Left ventricle myocardium inferior (tissue), 1 donor: ENCODE data around the gene DNM3. TPM values are rescaled to one million over a fixed set of nuclear protein-coding genes. Genes with fewer than 3 reads are reported as not detected.

Experiments used
- DNase-seq: peaks from one replicate; pipeline ENCODE4 v3.0.0-alpha.2; 2020
- H3K27ac ChIP-seq: fragments of 200-600 bp; replicated peaks from 2 replicates; pipeline ENCODE4 v1.8.0; 2021
- H3K27me3 ChIP-seq: fragments of 200-600 bp; 2 replicates; pipeline ENCODE4 v1.8.0; 2021; ENCODE audit warnings: low read depth
- H3K36me3 ChIP-seq: fragments of 200-600 bp; 2 replicates; pipeline ENCODE4 v1.8.0; 2021
- H3K4me1 ChIP-seq: fragments of 200-600 bp; 2 replicates; pipeline ENCODE4 v1.8.0; 2021
- H3K4me3 ChIP-seq: fragments of 200-600 bp; 2 replicates; pipeline ENCODE4 v1.8.0; 2021; ENCODE audit warnings: mild to moderate bottlenecking, moderate library complexity
- H3K9me3 ChIP-seq: fragments of 200-600 bp; replicated peaks from 2 replicates; pipeline ENCODE4 v1.8.0; 2021
- CTCF ChIP-seq: fragments of 200-600 bp; IDR thresholded peaks from 2 replicates; pipeline ENCODE4 v1.8.0; 2021; ENCODE audit warnings: antibody characterized with exemption, mild to moderate bottlenecking, borderline replicate concordance
- intact Hi-C: fragments of 100-400 bp; cut with micrococcal nuclease; formaldehyde crosslinking; loops from one replicate; pipeline ENCODE4 v1.11.0; 2022
- total RNA-seq: library from RNA; stranded (reverse); fragmentation: NEBNext Ultra II Directional; extraction: Animal tissue kit (Norgen Biotek cat#: 25700); gene quantifications from one replicate; pipeline ENCODE4 v1.2.1, GENCODE V29; 2021
- donor health status: DM: no; HTN: yes; CAD: no; lungs with severe emphysema.

The DNM3 gene
- total RNA-seq, 1 donor from 2014 or later: 1.2 TPM

- no peaks in the 10 kb centered on the region for H3K27me3 ChIP-seq
- peaks cover 3% of the 10 kb centered on the region for H3K4me1 ChIP-seq
- H3K36me3 ChIP-seq: no peaks in the 10 kb centered on the region
- H3K9me3 ChIP-seq: no peaks in the 10 kb centered on the region
- no peak for DNase-seq
- no peak overlapping the region for H3K4me3 ChIP-seq
- no peak overlapping the region for H3K27ac ChIP-seq
- TF ChIP-seq CTCF: no peak
- intact Hi-C loops: no loop called here
Observed at GRCh38 chr1:172105230-172105629, 263.9 kb downstream of the DNM3 start.

- no peak overlapping the region for H3K27ac ChIP-seq
- no peaks in the 10 kb centered on the region for H3K9me3 ChIP-seq
- no peak overlapping the region for H3K4me3 ChIP-seq
- no peak for TF ChIP-seq CTCF
- no peak for DNase-seq
- H3K36me3 ChIP-seq: no peaks in the 10 kb centered on the region
- intact Hi-C loops: no loop called here
- peaks cover 3% of the 10 kb centered on the region for H3K4me1 ChIP-seq
- H3K27me3 ChIP-seq: no peaks in the 10 kb centered on the region
Observed at GRCh38 chr1:172107316-172107975, 266.1 kb downstream of the DNM3 start.

GRCh38 chr1:172108161-172108893, 267.0 kb downstream of the DNM3 start:
- no peak for DNase-seq
- Histone ChIP-seq H3K4me1 (peaks cover 3% of the 10 kb centered on the region), H3K27me3 (no peaks in the 10 kb centered on the region), H3K9me3 (no peaks in the 10 kb centered on the region), H3K36me3 (no peaks in the 10 kb centered on the region), H3K4me3 (no peak overlapping the region), H3K27ac (no peak overlapping the region)
- TF ChIP-seq CTCF: no peak
- intact Hi-C loops: no loop called here

- Histone ChIP-seq H3K4me1 (peaks cover 3% of the 10 kb centered on the region), H3K9me3 (no peaks in the 10 kb centered on the region), H3K36me3 (no peaks in the 10 kb centered on the region), H3K4me3 (no peak overlapping the region), H3K27me3 (no peaks in the 10 kb centered on the region), H3K27ac (no peak overlapping the region)
- intact Hi-C loops: no loop called here
- DNase-seq: no peak
- no peak for TF ChIP-seq CTCF
Observed at GRCh38 chr1:172109359-172109758, 268.1 kb downstream of the DNM3 start.

- no peak overlapping the region for H3K27ac ChIP-seq
- DNase-seq: no peak
- no peak for TF ChIP-seq CTCF
- intact Hi-C loops: no loop called here
- H3K9me3 ChIP-seq: no peaks in the 10 kb centered on the region
- H3K4me1 ChIP-seq: peaks cover under 1% of the 10 kb centered on the region
- H3K36me3 ChIP-seq: no peaks in the 10 kb centered on the region
- no peaks in the 10 kb centered on the region for H3K27me3 ChIP-seq
- H3K4me3 ChIP-seq: no peak overlapping the region
Observed at GRCh38 chr1:172112576-172112975, 271.3 kb downstream of the DNM3 start.
